ENCODE measurements around the gene CDK11A. TPM values are rescaled to one million over a fixed set of nuclear protein-coding genes. Genes with fewer than 3 reads are reported as not detected.
"Not testable (repeated sequence)": the region's sequence is repeated elsewhere in the genome, so short reads cannot be mapped to it uniquely, and the experiment has no call there.

The CDK11A gene
- polyA plus RNA-seq, 1 donor from 2014 or later, result 20.7 TPM

GRCh38 chr1:1742529-1742928, 18.4 kb upstream of the CDK11A start:
- H3K36me3 Mint-ChIP-seq, H3K4me1 Mint-ChIP-seq, H3K9me3 Mint-ChIP-seq, H3K27me3 Mint-ChIP-seq: not testable (repeated sequence)
- Mint-ChIP-seq H3K4me3 (peak overlapping the region; percentile 16 to 89 (median 66)), H3K27ac (peak overlapping the region in 1 of 3 donors; percentile 95)

DNA sequence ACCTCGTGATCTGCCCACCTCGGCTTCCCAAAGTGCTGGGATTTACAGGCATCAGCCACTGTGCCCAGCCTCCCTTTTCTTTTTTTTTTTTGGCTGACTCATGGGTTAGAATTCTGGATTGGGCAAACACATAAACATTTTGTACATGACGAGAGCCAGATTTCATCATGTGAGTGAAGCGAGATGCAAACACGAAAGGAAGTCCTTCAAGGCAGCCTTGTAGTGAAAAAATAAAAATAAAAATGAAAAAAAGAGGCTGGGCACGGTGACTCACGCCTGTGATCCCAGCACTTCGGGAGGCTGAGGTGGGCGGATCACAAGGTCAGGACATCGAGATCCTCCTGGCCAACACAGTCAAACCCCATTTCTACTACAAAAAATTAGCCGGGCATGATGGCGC, 16.9 kb upstream of the CDK11A start:
- not testable (repeated sequence) for H3K36me3 Mint-ChIP-seq, H3K9me3 Mint-ChIP-seq

DNA sequence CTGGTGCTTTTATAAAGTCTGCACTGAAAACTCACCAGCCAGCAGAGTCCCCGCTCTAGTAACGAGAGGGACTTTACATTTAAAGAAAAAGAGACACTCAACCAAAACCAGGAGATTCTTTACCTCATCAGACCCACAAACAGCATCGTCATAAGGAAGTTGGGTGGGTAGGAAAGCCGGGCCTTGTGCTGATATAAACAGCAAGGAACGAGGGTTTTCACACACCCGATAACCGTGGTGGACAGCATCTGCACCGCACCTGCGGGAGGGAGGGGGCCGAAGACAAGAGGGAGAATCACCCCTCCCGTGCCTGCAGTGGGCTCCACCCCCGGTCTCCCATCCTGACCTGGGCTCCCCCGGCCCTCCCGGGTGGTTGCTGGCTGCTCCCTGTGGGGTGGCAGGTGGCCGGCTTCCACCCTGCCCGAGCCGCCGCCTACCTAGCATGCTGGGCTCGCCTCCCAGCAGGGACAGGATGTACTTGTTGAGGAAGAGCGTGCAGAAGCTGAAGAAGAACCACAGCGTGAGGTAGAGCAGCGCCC, 14.7 kb upstream of the CDK11A start:
- not testable (repeated sequence) for H3K9me3 Mint-ChIP-seq, H3K4me3 Mint-ChIP-seq, H3K36me3 Mint-ChIP-seq, H3K27ac Mint-ChIP-seq, H3K4me1 Mint-ChIP-seq, H3K27me3 Mint-ChIP-seq

More for the DNA sequence above, 16.9 kb upstream of the CDK11A start:
- not testable (repeated sequence) for H3K27ac Mint-ChIP-seq, H3K27me3 Mint-ChIP-seq, H3K4me3 Mint-ChIP-seq, H3K4me1 Mint-ChIP-seq

DNA sequence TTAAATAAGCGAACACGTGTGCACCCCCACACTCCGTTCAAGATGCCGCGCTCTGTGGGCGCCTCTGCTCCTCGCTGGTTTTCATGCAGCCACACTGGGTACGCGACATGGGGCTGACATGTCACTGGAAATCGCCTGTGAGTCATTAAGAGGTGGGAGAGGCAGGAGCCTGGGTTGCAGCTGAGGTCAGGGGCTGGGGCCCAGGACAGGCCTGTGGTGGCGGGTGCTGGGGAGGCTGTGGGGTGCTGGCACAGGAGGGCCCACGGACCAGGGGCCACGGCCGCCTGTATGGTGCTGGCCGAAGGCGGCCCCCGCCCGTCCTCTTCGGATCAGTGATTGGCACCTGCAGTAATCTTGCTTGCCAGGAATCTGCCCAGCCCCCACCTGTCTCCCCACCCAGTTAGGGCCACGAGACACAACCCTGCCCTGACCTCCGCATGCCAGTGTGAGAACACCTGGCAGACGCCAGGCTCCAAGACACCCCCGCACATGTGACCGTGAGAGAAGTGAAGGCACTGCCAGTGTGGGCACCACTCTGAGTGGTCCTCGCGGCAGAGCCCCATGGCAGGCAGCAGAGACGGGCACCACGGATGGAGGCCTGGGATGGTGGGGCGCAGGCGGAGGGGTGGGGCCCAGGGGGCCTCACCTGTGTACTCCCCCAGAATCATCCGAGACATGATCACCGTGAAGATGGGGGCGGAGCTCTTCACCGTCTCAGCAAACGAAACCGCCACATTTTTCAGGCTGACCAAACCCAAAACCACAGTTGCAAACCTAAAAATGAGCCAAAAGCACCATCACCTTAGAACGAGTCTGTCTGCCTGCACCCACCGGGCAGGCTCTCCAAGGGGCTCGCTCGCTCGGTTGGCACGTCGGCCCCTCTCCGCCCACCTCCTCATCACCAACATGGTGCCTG, 13.8 kb upstream of the CDK11A start:
- Mint-ChIP-seq H3K27ac (peak overlapping the region in 2 of 3 donors; percentile 67 to 80), H3K4me3 (peak overlapping the region in 3 of 4 donors; percentile 12 to 79 (median 23))
- H3K27me3 Mint-ChIP-seq, H3K4me1 Mint-ChIP-seq, H3K36me3 Mint-ChIP-seq, H3K9me3 Mint-ChIP-seq: not testable (repeated sequence)

- H3K27ac Mint-ChIP-seq, result no peak overlapping the region
- no peak overlapping the region for H3K4me3 Mint-ChIP-seq
- peaks cover 8 to 11% (median 9%) of the 10 kb centered on the region in 3 donors for H3K4me1 Mint-ChIP-seq
- no peaks in the 10 kb centered on the region for H3K27me3 Mint-ChIP-seq
- H3K36me3 Mint-ChIP-seq, result peaks cover 4% of the 10 kb centered on the region
- no peaks in the 10 kb centered on the region for H3K9me3 Mint-ChIP-seq
Measured at GRCh38 chr1:1732381-1732780, 8.2 kb upstream of the CDK11A start.

DNA sequence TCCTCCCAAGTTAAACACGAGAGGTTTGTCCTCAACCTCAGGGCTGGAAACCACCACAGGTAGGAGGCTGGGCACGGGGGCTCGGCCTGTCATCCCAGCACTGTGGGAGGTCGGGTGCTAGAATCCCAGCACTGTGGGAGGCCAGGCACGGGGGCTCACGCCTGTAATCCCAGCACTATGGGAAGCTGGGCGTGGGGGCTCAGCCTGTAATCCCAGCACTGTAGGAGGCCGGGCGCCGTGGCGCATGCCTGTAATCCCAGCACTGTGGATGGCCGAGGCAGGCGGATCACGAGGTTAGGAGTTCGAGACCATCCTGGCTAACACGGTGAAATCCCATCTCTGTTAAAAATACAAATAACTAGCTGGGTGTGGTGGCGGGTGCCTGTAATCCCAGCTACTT, 6.7 kb upstream of the CDK11A start:
- Mint-ChIP-seq H3K27ac (no peak overlapping the region), H3K27me3 (no peaks in the 10 kb centered on the region), H3K36me3 (peaks cover 4% of the 10 kb centered on the region), H3K4me3 (no peak overlapping the region), H3K9me3 (no peaks in the 10 kb centered on the region), H3K4me1 (peaks cover 8 to 11% (median 10%) of the 10 kb centered on the region in 3 donors)

GRCh38 chr1:1730230-1730629, 6.1 kb upstream of the CDK11A start:
- H3K4me1 Mint-ChIP-seq, result peaks cover 8 to 11% (median 10%) of the 10 kb centered on the region in 3 donors
- not testable (repeated sequence) for H3K27me3 Mint-ChIP-seq, H3K36me3 Mint-ChIP-seq, H3K27ac Mint-ChIP-seq, H3K9me3 Mint-ChIP-seq, H3K4me3 Mint-ChIP-seq

DNA sequence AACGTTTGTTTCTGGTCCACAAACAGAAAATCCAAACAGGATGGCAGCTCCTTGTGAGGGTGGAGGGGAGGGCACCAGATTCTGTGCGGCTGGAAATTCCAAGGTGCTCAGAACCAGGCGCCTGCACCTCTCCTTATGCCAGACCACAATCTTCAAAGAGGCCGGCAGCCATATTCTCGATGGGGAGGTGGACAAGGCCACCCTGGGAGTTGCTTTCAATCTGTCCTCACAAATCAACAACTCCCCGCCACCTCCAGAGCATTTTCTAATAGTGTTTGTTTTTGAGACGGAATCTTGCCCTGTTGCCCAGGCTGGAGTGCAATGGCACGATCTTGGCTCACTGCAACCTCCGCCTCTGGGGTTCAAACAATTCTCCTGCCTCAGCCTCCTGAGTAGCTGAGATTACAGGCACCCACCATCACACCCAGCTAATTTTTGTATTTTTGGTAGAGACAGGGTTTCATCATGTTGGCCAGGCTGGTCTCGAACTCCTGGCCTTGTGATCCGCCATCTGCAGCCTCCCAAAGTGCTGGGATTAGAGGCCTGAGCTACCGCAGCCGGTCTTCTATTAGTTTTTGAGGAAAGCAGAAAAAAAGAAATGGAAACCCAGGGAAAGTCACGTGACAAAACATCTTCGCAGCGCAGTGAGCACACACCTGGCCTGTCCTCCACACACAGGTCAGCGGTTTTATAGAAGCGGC, 5.1 kb upstream of the CDK11A start:
- H3K27me3 Mint-ChIP-seq, H3K9me3 Mint-ChIP-seq, H3K36me3 Mint-ChIP-seq: not testable (repeated sequence)
- peak overlapping the region in 3 of 4 donors; percentile 3 to 99 (median 88) for H3K4me3 Mint-ChIP-seq
- H3K27ac Mint-ChIP-seq, result peak overlapping the region; percentile 86 to 100 (median 87)
- peaks cover 10 to 15% (median 11%) of the 10 kb centered on the region in 3 donors for H3K4me1 Mint-ChIP-seq

DNA sequence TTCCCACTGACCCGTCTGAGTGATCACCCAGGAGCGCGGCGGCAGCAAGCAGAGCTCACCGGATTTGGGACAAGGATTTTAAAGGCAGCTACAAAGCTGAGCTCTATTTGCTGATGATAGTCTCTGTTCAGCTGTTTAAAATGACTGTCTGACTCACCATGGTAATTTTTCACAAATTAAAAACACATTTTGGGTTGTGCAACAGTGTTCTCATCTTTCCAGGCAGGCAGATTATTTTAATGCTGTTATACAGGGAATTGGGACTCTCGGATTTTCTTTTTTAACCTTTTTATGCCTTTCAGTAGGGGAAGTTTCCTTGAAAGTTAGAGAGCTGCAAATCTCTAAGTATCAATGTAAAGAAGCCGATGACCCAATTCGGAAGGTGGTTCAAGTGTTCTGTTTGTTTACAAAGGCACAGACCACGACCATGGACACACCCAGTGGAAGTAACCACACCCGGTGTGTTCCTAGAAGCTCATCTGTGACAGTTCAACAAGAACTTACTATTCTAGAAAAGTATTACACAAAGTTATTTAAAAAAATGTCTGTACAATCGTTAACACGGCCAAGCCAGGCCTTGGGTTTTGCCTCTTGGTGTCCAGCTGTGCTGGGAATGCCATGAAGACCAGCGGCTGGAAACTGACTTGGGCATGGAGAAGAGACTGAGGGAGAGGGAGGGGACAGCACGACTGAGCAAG, 4.3 kb upstream of the CDK11A start:
- H3K4me3 Mint-ChIP-seq, result peak overlapping the region; percentile 45 to 99 (median 88)
- H3K27me3 Mint-ChIP-seq, H3K36me3 Mint-ChIP-seq, H3K9me3 Mint-ChIP-seq: not testable (repeated sequence)
- peaks cover 10 to 15% (median 10%) of the 10 kb centered on the region in 3 donors for H3K4me1 Mint-ChIP-seq
- H3K27ac Mint-ChIP-seq, result peak overlapping the region; percentile 87 to 100 (median 96)

DNA sequence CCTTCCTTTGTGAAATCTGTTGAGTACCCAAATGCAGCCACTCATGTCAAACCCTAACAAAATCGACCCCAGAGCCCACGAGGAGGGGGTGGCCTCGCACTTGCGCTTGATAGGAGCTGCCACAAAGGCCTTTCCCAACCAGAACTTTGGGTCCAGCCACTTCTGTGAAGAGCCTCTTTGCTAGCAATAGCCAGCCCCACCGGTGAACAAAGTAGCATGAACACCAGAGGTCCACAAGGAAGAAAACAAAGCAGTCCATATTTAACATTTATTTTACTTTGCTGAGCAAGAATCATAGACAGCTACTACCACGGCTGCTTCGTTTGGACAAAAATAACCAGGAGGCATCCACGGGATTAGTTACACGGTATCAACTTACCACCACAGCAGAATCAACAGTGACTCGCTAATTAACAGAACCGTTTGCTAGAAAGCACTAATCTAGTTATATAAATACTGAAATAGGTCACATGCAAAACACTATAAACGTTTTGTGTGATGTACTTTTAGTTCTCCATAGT, 3.0 kb upstream of the CDK11A start:
- H3K27me3 Mint-ChIP-seq, H3K9me3 Mint-ChIP-seq, H3K36me3 Mint-ChIP-seq: not testable (repeated sequence)
- H3K27ac Mint-ChIP-seq, result peak overlapping the region; percentile 23 to 62 (median 62)
- peak overlapping the region in 2 of 4 donors; percentile 58 to 70 for H3K4me3 Mint-ChIP-seq
- H3K4me1 Mint-ChIP-seq, result peaks cover 10 to 15% (median 10%) of the 10 kb centered on the region in 3 donors

DNA sequence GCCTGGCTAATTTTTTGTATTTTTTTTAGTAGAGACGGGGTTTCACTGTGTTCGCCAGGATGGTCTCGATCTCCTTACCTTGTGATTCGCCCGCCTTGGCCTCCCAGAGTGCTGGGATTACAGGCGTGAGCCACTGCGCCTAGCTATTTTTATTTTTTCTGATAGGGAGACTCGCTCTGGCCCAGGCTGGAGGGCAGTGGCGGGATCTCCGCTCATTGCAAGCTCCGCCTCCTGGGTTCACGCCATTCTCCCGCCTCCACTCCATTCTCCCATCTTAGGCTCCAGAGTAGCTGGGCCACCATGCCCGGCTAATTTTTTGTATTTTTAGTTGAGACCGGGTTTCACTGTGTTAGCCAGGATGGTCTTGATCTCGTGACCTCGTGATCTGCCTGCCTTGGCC, 1.9 kb upstream of the CDK11A start:
- not testable (repeated sequence) for H3K36me3 Mint-ChIP-seq, H3K27me3 Mint-ChIP-seq, H3K9me3 Mint-ChIP-seq
- H3K4me1 Mint-ChIP-seq, result peaks cover 10 to 18% (median 14%) of the 10 kb centered on the region in 3 donors
- peak overlapping the region in 1 of 4 donors; percentile 66 for H3K4me3 Mint-ChIP-seq
- H3K27ac Mint-ChIP-seq, result peak overlapping the region in 2 of 3 donors; percentile 35 to 87

- Mint-ChIP-seq H3K27ac (peak overlapping the region in 1 of 3 donors; percentile 71), H3K36me3 (peaks cover 3% of the 10 kb centered on the region), H3K27me3 (peaks cover 1% of the 10 kb centered on the region), H3K4me1 (peaks cover 3 to 11% (median 5%) of the 10 kb centered on the region in 3 donors), H3K4me3 (peak overlapping the region in 1 of 4 donors; percentile 75), H3K9me3 (no peaks in the 10 kb centered on the region)
Measured at GRCh38 chr1:1721201-1721600, 3.0 kb downstream of the CDK11A start.

GRCh38 chr1:1715109-1715883, 8.9 kb downstream of the CDK11A start:
- H3K36me3 Mint-ChIP-seq, H3K4me1 Mint-ChIP-seq, H3K9me3 Mint-ChIP-seq, H3K4me3 Mint-ChIP-seq, H3K27me3 Mint-ChIP-seq: not testable (repeated sequence)
- peak overlapping the region in 1 of 3 donors; percentile 76 for H3K27ac Mint-ChIP-seq

GRCh38 chr1:1707897-1708296, 16.3 kb downstream of the CDK11A start:
- not testable (repeated sequence) for H3K9me3 Mint-ChIP-seq, H3K4me1 Mint-ChIP-seq, H3K36me3 Mint-ChIP-seq, H3K27me3 Mint-ChIP-seq, H3K4me3 Mint-ChIP-seq, H3K27ac Mint-ChIP-seq

Data from IgD-negative memory B cell (primary cell).